Natural killer cell (primary cell): ENCODE results near the gene TBC1D9. TPM values are rescaled to one million over a fixed set of nuclear protein-coding genes. Genes with fewer than 3 reads are reported as not detected.

Experiments
- ATAC-seq, 3 donors: fragments of 150-1000 bp in 2 of 3; fragments of 200-7000 bp in 1 of 3; cut with Tn5 transposase; 1 replicate in 1 of 3; 2 replicates in 2 of 3; pipeline ENCODE4 v1.10.0; 2021; ENCODE audit warnings: mild to moderate bottlenecking in 2 of 3, moderate library complexity in 2 of 3
- DNase-seq, 2 donors: peaks; one replicate each; pipeline versions ENCODE4 v3.0.0 to v3.0.0-alpha.2; 2013 to 2021; ENCODE audit warnings: mixed read lengths in 1 of 2
- H3K27ac ChIP-seq: one replicate; pipeline ENCODE4 v1.5.1; 2013; ENCODE audit warnings: mild to moderate bottlenecking, low read length
- H3K27me3 ChIP-seq: one replicate; pipeline ENCODE4 v1.6.1; 2013; ENCODE audit warnings: low read length; ENCODE audit not compliant: control insufficient read depth, insufficient read depth
- H3K36me3 ChIP-seq: one replicate; pipeline ENCODE4 v1.6.1; 2013; ENCODE audit warnings: low read length; ENCODE audit not compliant: control insufficient read depth, insufficient read depth
- H3K4me1 ChIP-seq: one replicate; pipeline ENCODE4 v1.6.1; 2013; ENCODE audit warnings: low read length; ENCODE audit not compliant: control insufficient read depth, insufficient read depth
- H3K4me3 ChIP-seq: one replicate; pipeline ENCODE4 v1.5.1; 2013; ENCODE audit warnings: low read length
- H3K9me3 ChIP-seq: one replicate; pipeline ENCODE4 v1.6.1; 2013; ENCODE audit warnings: low read length; ENCODE audit not compliant: control insufficient read depth, insufficient read depth
- H3K27ac Mint-ChIP-seq, 2 donors: one replicate each; pipeline ENCODE4 v1.8.0; 2022; ENCODE audit warnings: mild to moderate bottlenecking in 2 of 2, mixed read lengths in 2 of 2, moderate library complexity in 1 of 2
- H3K27me3 Mint-ChIP-seq, 2 donors: one replicate each; pipeline ENCODE4 v1.8.0; 2022; ENCODE audit warnings: low read depth in 2 of 2, mixed read lengths in 2 of 2
- H3K36me3 Mint-ChIP-seq: one replicate; pipeline ENCODE4 v1.8.0; 2022; ENCODE audit warnings: mixed read lengths
- H3K4me1 Mint-ChIP-seq, 2 donors: one replicate each; pipeline ENCODE4 v1.8.0; 2022; ENCODE audit warnings: mixed read lengths in 2 of 2
- H3K4me3 Mint-ChIP-seq: one replicate; pipeline ENCODE4 v1.8.0; 2022; ENCODE audit warnings: mild to moderate bottlenecking, moderate library complexity, mixed read lengths
- H3K9me3 Mint-ChIP-seq, 2 donors: one replicate each; pipeline ENCODE4 v1.8.0; 2022; ENCODE audit warnings: mixed read lengths in 2 of 2
- WGBS: methylation state at CpG from one replicate; pipeline ENCODE4 v1.1.7; 2013; ENCODE audit warnings: missing lambda C conversion rate; ENCODE audit not compliant: insufficient coverage; 5-methylcytosine and 5-hydroxymethylcytosine counted together
- intact Hi-C: fragments of 100-400 bp; cut with micrococcal nuclease; formaldehyde crosslinking; loops from one replicate; pipeline ENCODE4 v1.14.2; 2022
- total RNA-seq, 4 donors: library from RNA; stranded (reverse); fragments of 120-200 nt in 1 of 4; gene quantifications; one replicate each; pipeline versions ENCODE4 v1.2.3 to v1.2.4, GENCODE V29; 2013 to 2022
- TF ChIP-seq, protein P1 (sequence below): fragments of 200-600 bp; IDR thresholded peaks from one replicate; pipeline ENCODE4 v1.8.0; 2022; ENCODE audit warnings: antibody characterized with exemption

The TBC1D9 gene
- total RNA-seq, 3 donors from 2014 or later (not counting 1 experiment from before 2014, with no cell fraction given): 1.3 to 3.3 (median 2.0) TPM

DNA sequence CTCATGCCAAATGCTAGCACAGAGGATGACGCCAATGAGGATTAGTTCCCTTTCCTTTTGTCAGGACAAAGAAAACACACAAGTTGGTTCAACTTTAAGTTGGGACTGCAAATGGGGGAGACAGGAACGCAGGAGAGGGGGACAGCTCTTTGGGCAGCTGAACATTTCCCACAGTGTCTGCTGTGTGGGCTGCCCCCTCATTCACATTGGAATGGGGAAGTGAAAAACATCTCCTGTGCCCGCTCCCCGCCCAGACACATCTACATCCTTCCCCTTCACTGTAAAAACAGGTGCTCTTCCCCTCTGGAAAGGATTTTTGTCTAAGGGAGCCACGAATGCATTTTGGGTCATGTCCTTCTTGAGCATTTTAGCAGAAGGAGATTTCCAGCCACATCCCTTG is 44.5 kb upstream of the TBC1D9 start:
- H3K27ac Mint-ChIP-seq: no peak overlapping the region

DNA sequence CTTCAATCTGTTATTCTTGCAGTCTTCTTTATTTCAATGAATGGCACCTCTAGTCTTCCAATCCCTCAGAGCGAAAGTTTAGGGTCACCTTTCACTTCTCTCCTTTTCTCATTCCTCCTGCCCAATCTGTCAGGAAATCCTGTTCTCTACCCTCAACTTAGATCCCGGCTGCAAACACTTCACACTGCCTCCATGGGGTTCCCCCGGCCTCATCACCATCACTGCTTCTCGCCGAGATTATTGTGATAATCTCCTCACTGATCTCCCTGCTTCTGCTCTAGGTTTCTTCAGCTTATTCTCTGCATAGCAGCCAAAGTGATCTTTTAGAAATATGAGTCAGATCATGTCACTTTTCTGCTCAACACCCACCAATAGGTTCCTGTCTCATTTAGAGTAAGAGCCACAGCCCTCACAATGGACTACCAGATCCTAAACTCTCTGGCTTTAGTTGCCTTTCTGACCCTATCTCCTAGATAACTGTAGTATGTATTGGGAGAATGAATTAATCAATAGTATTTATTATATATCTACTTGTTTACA is 43.6 kb upstream of the TBC1D9 start:
- intact Hi-C loops: no loop called here
- WGBS: 62% methylated on average over 5 of the region's 5 CpGs
- no peaks in the 10 kb centered on the region for H3K36me3 ChIP-seq
- H3K4me3 ChIP-seq: no peak overlapping the region
- Mint-ChIP-seq H3K27ac (no peak overlapping the region), H3K27me3 (no peaks in the 10 kb centered on the region), H3K9me3 (no peaks in the 10 kb centered on the region), H3K4me1 (no peaks in the 10 kb centered on the region), H3K36me3 (no peaks in the 10 kb centered on the region), H3K4me3 (no peak overlapping the region)
- no peaks in the 10 kb centered on the region for H3K27me3 ChIP-seq
- peaks cover 3% of the 10 kb centered on the region for H3K4me1 ChIP-seq
- H3K27ac ChIP-seq: no peak overlapping the region
- ATAC-seq (no peak), DNase-seq (no peak)
- no peaks in the 10 kb centered on the region for H3K9me3 ChIP-seq
- TF ChIP-seq, protein P1, sequence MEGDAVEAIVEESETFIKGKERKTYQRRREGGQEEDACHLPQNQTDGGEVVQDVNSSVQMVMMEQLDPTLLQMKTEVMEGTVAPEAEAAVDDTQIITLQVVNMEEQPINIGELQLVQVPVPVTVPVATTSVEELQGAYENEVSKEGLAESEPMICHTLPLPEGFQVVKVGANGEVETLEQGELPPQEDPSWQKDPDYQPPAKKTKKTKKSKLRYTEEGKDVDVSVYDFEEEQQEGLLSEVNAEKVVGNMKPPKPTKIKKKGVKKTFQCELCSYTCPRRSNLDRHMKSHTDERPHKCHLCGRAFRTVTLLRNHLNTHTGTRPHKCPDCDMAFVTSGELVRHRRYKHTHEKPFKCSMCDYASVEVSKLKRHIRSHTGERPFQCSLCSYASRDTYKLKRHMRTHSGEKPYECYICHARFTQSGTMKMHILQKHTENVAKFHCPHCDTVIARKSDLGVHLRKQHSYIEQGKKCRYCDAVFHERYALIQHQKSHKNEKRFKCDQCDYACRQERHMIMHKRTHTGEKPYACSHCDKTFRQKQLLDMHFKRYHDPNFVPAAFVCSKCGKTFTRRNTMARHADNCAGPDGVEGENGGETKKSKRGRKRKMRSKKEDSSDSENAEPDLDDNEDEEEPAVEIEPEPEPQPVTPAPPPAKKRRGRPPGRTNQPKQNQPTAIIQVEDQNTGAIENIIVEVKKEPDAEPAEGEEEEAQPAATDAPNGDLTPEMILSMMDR: no peak

More for the DNA sequence above, 44.5 kb upstream of the TBC1D9 start:
- DNase-seq (no peak), ATAC-seq (no peak)
- 25% methylated on average over 5 of the region's 5 CpGs for WGBS
- Histone ChIP-seq H3K4me3 (no peak overlapping the region), H3K9me3 (no peaks in the 10 kb centered on the region), H3K27ac (no peak overlapping the region), H3K36me3 (no peaks in the 10 kb centered on the region), H3K27me3 (no peaks in the 10 kb centered on the region), H3K4me1 (peaks cover 4% of the 10 kb centered on the region)
- H3K9me3 Mint-ChIP-seq: peaks cover 0 to 3% of the 10 kb centered on the region in 2 donors
- TF ChIP-seq, protein P1: no peak
- peaks cover 0 to 3% of the 10 kb centered on the region in 2 donors for H3K27me3 Mint-ChIP-seq
- H3K4me3 Mint-ChIP-seq: no peak overlapping the region
- intact Hi-C loops: no loop called here
- no peaks in the 10 kb centered on the region for H3K4me1 Mint-ChIP-seq
- no peaks in the 10 kb centered on the region for H3K36me3 Mint-ChIP-seq

DNA sequence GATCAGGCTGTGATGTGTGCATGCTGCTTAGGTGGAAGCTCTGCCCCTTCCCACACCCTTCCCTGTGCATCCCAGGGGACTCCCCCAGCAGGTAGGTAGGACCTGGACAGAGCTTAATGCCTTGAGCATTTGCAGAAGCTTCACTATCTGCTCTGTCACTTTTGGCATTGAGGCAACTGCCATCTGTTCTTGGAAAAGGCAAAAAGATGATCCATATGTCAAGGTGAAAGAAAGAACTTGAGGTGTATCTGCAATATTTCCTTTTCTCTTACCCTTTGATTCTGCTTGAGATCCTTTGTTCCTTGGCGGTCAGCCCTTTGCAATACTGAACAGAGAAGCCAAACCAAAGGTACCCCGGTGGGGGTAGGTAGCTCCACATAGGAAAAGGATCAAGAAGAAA is 37.1 kb upstream of the TBC1D9 start:
- H3K27ac Mint-ChIP-seq: no peak overlapping the region
- intact Hi-C loops: no loop called here
- H3K9me3 Mint-ChIP-seq: no peaks in the 10 kb centered on the region
- no peaks in the 10 kb centered on the region for H3K36me3 Mint-ChIP-seq
- no peak overlapping the region for H3K4me3 Mint-ChIP-seq
- no peaks in the 10 kb centered on the region for H3K36me3 ChIP-seq
- WGBS: 82% methylated on average over 2 of the region's 2 CpGs
- no peaks in the 10 kb centered on the region for H3K27me3 ChIP-seq
- H3K27ac ChIP-seq: no peak overlapping the region
- H3K27me3 Mint-ChIP-seq: no peaks in the 10 kb centered on the region
- DNase-seq (no peak), ATAC-seq (no peak)
- no peaks in the 10 kb centered on the region for H3K4me1 Mint-ChIP-seq
- peaks cover 2% of the 10 kb centered on the region for H3K9me3 ChIP-seq
- TF ChIP-seq, protein P1: no peak
- no peak overlapping the region for H3K4me3 ChIP-seq
- peaks cover 14% of the 10 kb centered on the region for H3K4me1 ChIP-seq

DNA sequence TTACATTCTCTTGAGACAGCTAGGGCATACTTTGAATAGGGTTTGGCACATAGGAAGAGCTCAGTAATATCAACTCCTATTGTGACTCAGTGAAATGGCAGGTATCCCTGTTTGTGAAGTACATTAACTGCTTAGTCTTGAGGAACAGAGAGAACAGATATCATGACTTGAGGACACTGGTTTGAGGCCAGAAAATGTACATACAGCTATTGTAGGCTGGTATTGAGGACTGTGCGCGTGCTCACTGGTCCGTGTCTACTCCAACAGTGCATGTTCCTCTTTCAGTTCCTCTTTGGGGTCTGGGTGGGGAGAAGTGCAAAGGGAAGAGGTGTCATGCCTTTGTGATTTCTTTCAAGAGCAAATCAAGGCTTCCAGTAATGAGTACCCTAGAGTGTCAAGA is 34.6 kb upstream of the TBC1D9 start:
- 54% methylated on average over 3 of the region's 3 CpGs for WGBS
- Mint-ChIP-seq H3K4me3 (no peak overlapping the region), H3K27ac (no peak overlapping the region), H3K27me3 (peaks cover 0 to 3% of the 10 kb centered on the region in 2 donors), H3K36me3 (no peaks in the 10 kb centered on the region), H3K9me3 (peaks cover 2% of the 10 kb centered on the region in 2 donors), H3K4me1 (no peaks in the 10 kb centered on the region)
- Histone ChIP-seq H3K36me3 (no peaks in the 10 kb centered on the region), H3K4me3 (no peak overlapping the region), H3K9me3 (peaks cover 5% of the 10 kb centered on the region), H3K27ac (peak overlapping the region; percentile 49), H3K4me1 (peaks cover 14% of the 10 kb centered on the region), H3K27me3 (no peaks in the 10 kb centered on the region)
- DNase-seq (peak in 1 of 2 donors; percentile 11), ATAC-seq (peak in 2 of 3 donors; percentile 24 to 41)
- intact Hi-C loops: no loop called here
- TF ChIP-seq, protein P1: no peak
